K562 (cell line): ENCODE results near the gene KRTAP10-9. TPM values are rescaled to one million over a fixed set of nuclear protein-coding genes. Genes with fewer than 3 reads are reported as not detected.

ENCODE experiments used
- ATAC-seq: fragments of 200-7000 bp; cut with Tn5 transposase; 3 replicates; pipeline ENCODE4 v1.9.1; 2020; ENCODE audit warnings: moderate library complexity
- BruUV-seq: library from RNA; stranded (reverse); fragments of 400-500 nt; replicated peaks from 2 replicates; lab custom pipeline; 2021; lab: Mats Ljungman, UMichigan
- CTCF ChIA-PET: fragments of 300-600 bp; formaldehyde crosslinking; extraction: SDS; loops from one replicate; lab custom pipeline; 2021; ENCODE audit warnings: low intra/inter-chr PET ratio; lab: Yijun Ruan, JAX
- POLR2A ChIA-PET: fragments of 300-600, 350-650 bp; sonication (Branson Sonifier 250); formaldehyde crosslinking; extraction: SDS; loops from one replicate; lab custom pipeline; 2021; ENCODE audit warnings: antibody characterized with exemption, inconsistent platforms; lab: Yijun Ruan, JAX
- DNase-seq, 4 experiments: peaks; one replicate each; pipeline versions ENCODE4 v3.0.0 to v3.0.0-alpha.2; 2011 to 2018; ENCODE audit warnings: low spot score in 3 of 4, mixed read lengths in 3 of 4; ENCODE audit errors: extremely low read depth in 1 of 4
- FAIRE-seq: peaks from 2 replicates; lab custom pipeline; 2011; peaks lifted over from hg19 to GRCh38; lab: Jason Lieb, UNC
- H2AFZ ChIP-seq: 2 replicates; pipeline ENCODE4 v1.6.0; 2011; ENCODE audit warnings: low read depth, low read length, control low read depth, inconsistent platforms
- H3K27ac ChIP-seq: fragments of 200-600 bp; 3 replicates; pipeline ENCODE4 v1.8.0; 2011; ENCODE audit warnings: low read depth, mild to moderate bottlenecking, control low read depth, inconsistent platforms, low read length, moderate library complexity, mixed read lengths; ENCODE audit errors: extremely low read depth
- H3K27me3 ChIP-seq, 2 experiments: fragments of 300-600 bp in 1 of 2; 2 replicates in 1 of 2; 3 replicates in 1 of 2; pipeline versions ENCODE4 v1.6.0 to v1.8.0; 2011; ENCODE audit warnings: inconsistent platforms in 2 of 2, low read length in 2 of 2, mild to moderate bottlenecking in 1 of 2, mixed read lengths in 1 of 2, moderate library complexity in 1 of 2; ENCODE audit not compliant: control insufficient read depth in 2 of 2, insufficient read depth in 2 of 2
- H3K36me3 ChIP-seq: fragments of 300-600 bp; 3 replicates; pipeline ENCODE4 v1.8.0; 2011; ENCODE audit warnings: mild to moderate bottlenecking, low read length, inconsistent platforms; ENCODE audit not compliant: control insufficient read depth, insufficient read depth
- H3K4me1 ChIP-seq, 2 experiments: fragments of 200-600 bp in 1 of 2; replicated peaks in 1 of 2; 2 replicates in 1 of 2; 3 replicates in 1 of 2; pipeline versions ENCODE4 v1.5.1 to v1.8.0; 2011; ENCODE audit warnings: inconsistent platforms in 2 of 2, low read length in 2 of 2, mild to moderate bottlenecking in 1 of 2, mixed read lengths in 1 of 2, moderate library complexity in 1 of 2; ENCODE audit not compliant: control insufficient read depth in 2 of 2, insufficient read depth in 2 of 2
- H3K4me2 ChIP-seq: 2 replicates; pipeline ENCODE4 v1.6.1; 2011; ENCODE audit warnings: low read length, control low read depth, inconsistent platforms, mixed read lengths; ENCODE audit not compliant: insufficient read depth
- H3K4me3 ChIP-seq: fragments of 200-600 bp; sonication (generic), shearing (Covaris generic); 2 replicates; pipeline ENCODE4 v1.5.1; 2016; ENCODE audit warnings: control low read depth, inconsistent platforms
- H3K79me2 ChIP-seq: fragments of 200-600 bp; 3 replicates; pipeline ENCODE4 v1.8.0; 2011; ENCODE audit warnings: low read length, inconsistent platforms; ENCODE audit not compliant: control insufficient read depth, insufficient read depth
- H3K9ac ChIP-seq, 2 experiments: 2 replicates each; pipeline versions ENCODE4 v1.6.0 to v1.6.1; 2011; ENCODE audit warnings: low read depth in 2 of 2, low read length in 2 of 2, control low read depth in 1 of 2, inconsistent platforms in 1 of 2, mild to moderate bottlenecking in 1 of 2, mixed read lengths in 1 of 2; ENCODE audit not compliant: insufficient read depth in 1 of 2
- H3K9me1 ChIP-seq: one replicate; pipeline ENCODE4 v1.6.0; 2011; ENCODE audit warnings: inconsistent platforms, mild to moderate bottlenecking, low read length, moderate library complexity; ENCODE audit not compliant: control insufficient read depth, insufficient read depth
- H3K9me3 ChIP-seq: replicated peaks from 2 replicates; pipeline ENCODE4 v1.5.1; 2011; ENCODE audit warnings: low read depth, low read length, inconsistent platforms; ENCODE audit not compliant: control insufficient read depth, insufficient read depth
- H4K20me1 ChIP-seq: replicated peaks from 2 replicates; pipeline ENCODE4 v1.6.1; 2011; ENCODE audit warnings: low read length, inconsistent platforms, mixed read lengths; ENCODE audit not compliant: control insufficient read depth, insufficient read depth
- CBX8 ChIP-seq: fragments of 200-600 bp; sonication (generic); IDR thresholded peaks from 2 replicates; pipeline ENCODE4 v1.6.1; 2012; ENCODE audit warnings: borderline replicate concordance, mixed run types, low read depth, mild to moderate bottlenecking, moderate library complexity, mixed read lengths, low read length, control low read depth, inconsistent platforms; ENCODE audit not compliant: poor library complexity, severe bottlenecking; ENCODE audit errors: extremely low read depth
- RBM22 ChIP-seq: fragments of 200-400 bp; formaldehyde crosslinking; IDR thresholded peaks from 2 replicates; pipeline ENCODE4 v1.6.1; 2018; ENCODE audit warnings: low read length, low read depth; ENCODE audit not compliant: poor library complexity, severe bottlenecking
- USF1 ChIP-seq: sonication (generic); formaldehyde crosslinking; IDR thresholded peaks from 2 replicates; pipeline ENCODE4 v1.9.0; 2022; ENCODE audit warnings: mild to moderate bottlenecking, missing genetic modification reagents
- XRCC4 ChIP-seq: IDR thresholded peaks from one replicate; pipeline ENCODE4 v1.6.1; 2011; ENCODE audit not compliant: insufficient read depth, insufficient read length; ENCODE audit errors: extremely low read depth
- XRCC5 ChIP-seq: fragments of 200-400 bp; formaldehyde crosslinking; IDR thresholded peaks from 2 replicates; pipeline ENCODE4 v1.6.1; 2017; ENCODE audit warnings: low read depth, mild to moderate bottlenecking, low read length
- ZNF146 ChIP-seq: IDR thresholded peaks from one replicate; pipeline ENCODE4 v1.6.1; 2018; ENCODE audit warnings: missing compliant biosample characterization; ENCODE audit not compliant: unreplicated experiment
- WGBS: fragments of 100-300 bp; shearing (Covaris generic); methylation state at CpG from one replicate; pipeline ENCODE4 v1.1.6; 2016; ENCODE audit warnings: low coverage, mixed read lengths; ENCODE audit not compliant: insufficient coverage; ENCODE audit errors: missing lambda C conversion rate; 5-methylcytosine and 5-hydroxymethylcytosine counted together
- in situ Hi-C: fragments of 300-500 bp; cut with MboI; formaldehyde crosslinking; loops from 4 replicates; pipeline ENCODE4 v1.15.0; 2018; ENCODE audit warnings: inconsistent platforms, mixed read lengths
- intact Hi-C: fragments of 100-400 bp; cut with micrococcal nuclease; formaldehyde crosslinking; loops from 2 replicates; pipeline ENCODE4 v1.14.2; 2022
- polyA plus RNA-seq, 8 experiments: library from polyadenylated mRNA; depleted of rRNA in 4 of 8; stranded (reverse) in 5 of 8; unstranded in 3 of 8; fragments of >200 nt; fragmentation: Nextera tagmentation in 2 of 8; fragmentation: Illumina TruSeq in 1 of 8; extraction: Ambion mirVana in 2 of 8; extraction: Trizol in 1 of 8; gene quantifications; 2 replicates each; pipeline versions ENCODE4 v1.2.1 to v1.2.3, GENCODE V29; 2011 to 2014; ENCODE audit warnings: inconsistent platforms in 1 of 8, missing spikeins in 1 of 8
- total RNA-seq, 7 experiments: library from RNA; depleted of rRNA in 6 of 7; stranded (reverse); fragments of >200 nt in 6 of 7; fragmentation: Illumina TruSeq in 2 of 7; extraction: Trizol in 2 of 7; gene quantifications; 2 replicates each; pipeline versions ENCODE4 v1.2.1 to v1.2.3, GENCODE V29; 2011 to 2021; ENCODE audit warnings: low replicate concordance in 1 of 7

Gene KRTAP10-9
- total and polyA plus RNA-seq, 9 of the 15 experiments (the other 6 are each of a cell fraction or from before 2014, with no cell fraction given), result not detected

- TF ChIP-seq ZNF146 (no peak), USF1 (no peak), RBM22 (no peak)
These were observed 31.0 kb downstream of the KRTAP10-9 start, which contains the start of gene KRTAP12-3 (continued) for GRCh38 chr21:44657635-44658540.

GRCh38 chr21:44658541-44658910, 31.6 kb downstream of the KRTAP10-9 start:
- FAIRE-seq, result no peak
- Histone ChIP-seq H2AFZ (no peak overlapping the region), H3K79me2 (no peaks in the 10 kb centered on the region), H3K27me3 (peaks cover 0 to 19% of the 10 kb centered on the region in 2 experiments; a peak in 3 of 5 replicates), H3K36me3 (no peaks in the 10 kb centered on the region), H3K4me1 (peaks cover 0 to 8% of the 10 kb centered on the region in 2 experiments; a peak in 1 of 5 replicates)
- ATAC-seq, result no peak
- no TSS peak for BruUV-seq
- CTCF ChIA-PET, result no interaction called here
- intact Hi-C loops, result no loop called here
- no peak for TF ChIP-seq XRCC5
- TF ChIP-seq XRCC4, result no peak
- TF ChIP-seq CBX8, result no peak
- TF ChIP-seq, all 486 proteins: peak for 0
- Histone ChIP-seq H3K27ac (no peak overlapping the region), H3K9me1 (no peaks in the 10 kb centered on the region), H3K9me3 (no peaks in the 10 kb centered on the region), H3K4me2 (no peak overlapping the region), H3K9ac (no peak overlapping the region), H3K4me3 (no peak overlapping the region), H4K20me1 (no peaks in the 10 kb centered on the region)
- POLR2A ChIA-PET, result no interaction called here
- no peak for DNase-seq
- WGBS, result 0% methylated on average over 5 of the region's 5 CpGs
- in situ Hi-C loops, result no loop called here
